GM12873 (cell line): Measurements from ENCODE around the gene C14orf119.

Experiments used
- TF ChIP-seq, protein P1 (sequence below): IDR thresholded peaks from 2 replicates; pipeline ENCODE4 v1.5.1; 2012; ENCODE audit warnings: low read depth, mild to moderate bottlenecking, moderate library complexity, low read length, control low read depth; ENCODE audit not compliant: insufficient read depth; ENCODE audit errors: missing control alignments

The C14orf119 gene

DNA sequence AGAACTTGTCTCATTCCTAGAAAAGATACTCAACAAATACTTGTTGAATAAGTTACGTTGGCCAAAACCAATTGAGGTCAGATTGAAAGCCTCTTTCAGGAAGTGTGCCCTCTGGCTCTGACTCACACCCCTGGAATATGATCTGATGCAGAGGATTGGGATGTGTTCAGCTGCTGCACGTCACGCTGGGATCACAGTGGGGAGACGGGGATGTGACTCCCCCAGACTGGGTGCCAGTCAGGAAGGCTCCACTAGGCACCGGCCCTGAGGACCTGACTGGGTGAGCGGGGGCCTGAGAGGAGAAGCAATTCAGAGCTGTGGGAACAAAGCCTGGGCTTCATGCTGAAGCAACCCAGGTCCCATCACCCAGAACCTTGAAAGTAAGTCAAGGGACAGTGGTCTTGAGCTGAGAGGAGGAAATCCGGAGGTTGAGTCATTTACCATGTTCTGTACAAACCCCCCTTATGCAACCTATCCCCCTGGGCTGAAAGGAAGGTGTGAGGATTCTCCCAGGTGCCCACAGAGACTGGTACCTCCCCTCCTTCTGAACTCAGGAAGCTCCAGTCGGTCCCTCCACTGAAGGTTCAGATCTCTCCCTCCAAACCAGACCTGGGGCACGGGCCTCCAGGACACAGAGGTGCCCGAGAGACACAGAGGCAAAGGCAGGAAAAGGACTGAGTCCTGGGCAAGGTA, 19.9 kb downstream of the C14orf119 start:
- TF ChIP-seq, protein P1, sequence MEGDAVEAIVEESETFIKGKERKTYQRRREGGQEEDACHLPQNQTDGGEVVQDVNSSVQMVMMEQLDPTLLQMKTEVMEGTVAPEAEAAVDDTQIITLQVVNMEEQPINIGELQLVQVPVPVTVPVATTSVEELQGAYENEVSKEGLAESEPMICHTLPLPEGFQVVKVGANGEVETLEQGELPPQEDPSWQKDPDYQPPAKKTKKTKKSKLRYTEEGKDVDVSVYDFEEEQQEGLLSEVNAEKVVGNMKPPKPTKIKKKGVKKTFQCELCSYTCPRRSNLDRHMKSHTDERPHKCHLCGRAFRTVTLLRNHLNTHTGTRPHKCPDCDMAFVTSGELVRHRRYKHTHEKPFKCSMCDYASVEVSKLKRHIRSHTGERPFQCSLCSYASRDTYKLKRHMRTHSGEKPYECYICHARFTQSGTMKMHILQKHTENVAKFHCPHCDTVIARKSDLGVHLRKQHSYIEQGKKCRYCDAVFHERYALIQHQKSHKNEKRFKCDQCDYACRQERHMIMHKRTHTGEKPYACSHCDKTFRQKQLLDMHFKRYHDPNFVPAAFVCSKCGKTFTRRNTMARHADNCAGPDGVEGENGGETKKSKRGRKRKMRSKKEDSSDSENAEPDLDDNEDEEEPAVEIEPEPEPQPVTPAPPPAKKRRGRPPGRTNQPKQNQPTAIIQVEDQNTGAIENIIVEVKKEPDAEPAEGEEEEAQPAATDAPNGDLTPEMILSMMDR: no peak

DNA sequence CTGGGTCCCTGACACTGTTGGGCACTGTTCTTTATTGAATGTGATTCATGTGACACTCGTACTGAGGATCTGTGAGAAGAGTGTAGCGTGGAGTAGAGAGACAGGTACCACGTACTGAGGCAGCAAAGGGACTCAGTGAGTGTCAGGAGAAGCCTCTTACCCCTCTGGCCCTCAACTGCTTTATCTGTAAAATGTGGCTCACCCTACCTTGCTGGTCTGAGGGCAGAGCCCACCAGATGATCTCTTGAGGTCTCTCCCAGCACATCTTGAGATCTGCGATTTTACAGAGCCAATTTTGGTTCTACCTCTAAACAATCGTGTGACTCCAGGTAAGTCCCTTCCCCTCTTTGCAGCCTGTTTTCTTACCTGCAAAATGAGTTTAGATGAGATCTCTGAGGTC, 20.6 kb downstream of the C14orf119 start:
- TF ChIP-seq, protein P1: no peak

DNA sequence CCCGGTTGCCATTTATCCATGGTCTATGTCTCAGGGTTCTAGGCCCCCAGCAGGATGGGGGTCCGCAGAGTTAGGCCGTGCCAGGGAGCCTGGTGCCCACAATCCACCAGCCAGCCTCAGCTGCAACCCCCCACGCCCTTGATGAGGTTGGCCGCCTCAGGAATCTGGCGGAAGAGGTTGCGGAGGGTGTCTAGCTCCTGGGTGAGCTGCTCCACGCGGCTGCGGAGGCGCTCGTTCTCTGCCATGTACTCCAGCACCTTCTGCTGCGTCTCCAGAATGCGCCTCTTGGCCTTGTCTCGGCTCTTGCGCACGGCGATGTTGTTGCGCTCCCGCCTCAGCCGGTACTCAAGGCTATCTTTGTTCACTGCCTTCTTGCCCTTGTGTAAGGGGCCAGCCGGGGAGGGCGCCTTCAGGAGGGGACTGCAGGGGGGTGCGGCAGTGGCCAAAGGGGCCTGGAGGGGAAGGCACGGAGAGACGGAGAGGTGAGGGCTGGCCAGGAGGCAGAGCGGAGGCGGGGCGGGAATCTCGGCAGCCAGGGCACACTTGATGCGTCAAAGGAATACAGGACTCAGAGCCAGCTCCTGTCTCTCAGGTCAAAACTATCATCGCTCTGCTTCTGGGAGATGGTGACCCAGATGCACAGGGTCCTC, 22.2 kb downstream of the C14orf119 start:
- TF ChIP-seq, protein P1: no peak

DNA sequence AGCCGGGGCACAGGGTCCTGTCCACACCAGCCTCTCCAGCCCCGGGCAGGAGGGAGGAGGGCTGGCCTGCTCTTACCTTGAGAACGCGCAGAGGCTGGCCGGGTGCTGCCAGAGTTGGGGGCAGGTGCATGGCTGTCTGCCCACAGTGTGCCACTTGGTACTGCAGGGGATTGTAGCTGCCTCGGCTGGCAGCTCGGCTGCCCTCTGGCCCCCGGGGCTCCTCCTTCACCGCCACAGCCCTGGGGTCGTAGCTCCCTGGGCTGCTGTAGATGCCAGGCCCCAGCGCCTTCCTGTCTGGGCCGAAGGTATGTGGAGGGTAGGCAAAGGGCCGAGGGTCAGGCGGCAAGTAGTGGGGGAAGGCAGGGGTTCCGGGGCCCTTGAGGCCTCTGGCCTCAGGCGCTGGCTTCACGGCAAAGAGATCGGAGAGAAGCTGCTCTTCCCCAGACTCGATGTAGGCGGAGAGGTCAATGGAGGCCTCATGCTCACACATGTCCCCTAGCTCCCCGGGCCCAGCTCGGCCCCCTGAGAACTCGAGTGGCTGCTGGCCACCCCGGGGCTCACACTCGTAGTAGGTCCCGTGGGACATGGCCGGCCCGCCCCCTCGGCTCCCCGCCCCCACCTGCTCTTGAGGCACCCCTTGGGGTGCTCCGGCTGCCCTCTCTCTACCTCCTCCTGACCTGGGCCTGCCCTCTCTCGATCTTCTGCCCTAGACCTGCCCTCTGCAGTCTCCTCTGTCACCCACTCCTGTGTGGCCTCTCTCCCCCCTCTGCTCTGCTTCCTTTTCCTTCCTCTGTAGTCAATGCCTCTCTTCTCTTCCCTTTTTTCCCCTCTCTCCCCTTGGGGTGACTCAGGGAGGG, 23.4 kb downstream of the C14orf119 start, which contains the start of gene CEBPE:
Gene CEBPE (minus strand): TSS at position 750 of the 857 bp plus-strand sequence. CDS start 164 bp downstream, at position 586.
- TF ChIP-seq, protein P1: no peak

DNA sequence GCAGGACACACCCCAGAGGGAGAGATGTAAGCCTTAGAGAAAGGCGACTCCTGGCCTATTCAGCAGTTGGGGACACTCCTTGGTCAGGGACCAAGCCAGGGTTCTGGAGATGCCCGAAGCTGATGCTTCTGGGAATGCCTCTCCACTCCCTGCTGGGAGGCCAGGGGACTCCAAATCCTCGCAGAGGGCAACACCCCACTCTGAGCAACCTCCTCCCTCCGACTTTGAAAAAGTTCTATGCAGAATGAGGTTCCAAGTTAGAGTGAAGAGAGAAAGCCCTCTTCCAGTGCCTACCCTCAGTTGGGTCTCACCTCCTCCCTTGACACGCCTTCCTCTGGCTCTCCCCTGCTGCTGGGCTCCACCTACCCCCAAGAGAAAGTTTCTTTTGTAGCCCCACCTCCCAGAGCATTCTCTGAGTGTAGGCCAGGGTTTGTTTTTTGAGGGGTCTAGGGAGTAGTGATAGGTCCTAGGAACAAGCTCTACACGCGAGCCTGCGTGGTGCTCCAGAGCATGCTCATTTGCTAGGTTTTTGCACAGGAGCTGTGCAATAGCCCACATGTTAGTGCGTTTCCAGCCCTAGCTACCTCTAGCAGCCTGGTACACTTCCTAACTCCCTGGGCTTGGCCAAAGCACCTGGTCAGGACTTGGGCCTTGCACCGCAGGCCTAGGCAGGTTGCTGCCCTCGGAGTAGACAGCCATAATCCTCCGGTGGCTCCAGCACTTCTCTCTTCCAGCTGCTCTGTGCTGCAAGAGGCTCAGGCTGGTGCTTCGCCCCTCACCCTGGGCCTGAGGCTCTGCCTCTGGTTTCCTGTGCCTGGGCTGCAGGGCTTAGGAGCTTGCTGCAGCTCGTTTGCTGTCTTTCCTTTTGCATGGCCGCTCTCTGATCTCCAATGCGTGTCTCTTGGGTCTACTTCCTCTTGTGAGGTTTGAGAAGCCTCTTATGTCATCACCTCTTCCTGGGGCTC, 24.3 kb downstream of the C14orf119 start:
- TF ChIP-seq, protein P1: no peak

DNA sequence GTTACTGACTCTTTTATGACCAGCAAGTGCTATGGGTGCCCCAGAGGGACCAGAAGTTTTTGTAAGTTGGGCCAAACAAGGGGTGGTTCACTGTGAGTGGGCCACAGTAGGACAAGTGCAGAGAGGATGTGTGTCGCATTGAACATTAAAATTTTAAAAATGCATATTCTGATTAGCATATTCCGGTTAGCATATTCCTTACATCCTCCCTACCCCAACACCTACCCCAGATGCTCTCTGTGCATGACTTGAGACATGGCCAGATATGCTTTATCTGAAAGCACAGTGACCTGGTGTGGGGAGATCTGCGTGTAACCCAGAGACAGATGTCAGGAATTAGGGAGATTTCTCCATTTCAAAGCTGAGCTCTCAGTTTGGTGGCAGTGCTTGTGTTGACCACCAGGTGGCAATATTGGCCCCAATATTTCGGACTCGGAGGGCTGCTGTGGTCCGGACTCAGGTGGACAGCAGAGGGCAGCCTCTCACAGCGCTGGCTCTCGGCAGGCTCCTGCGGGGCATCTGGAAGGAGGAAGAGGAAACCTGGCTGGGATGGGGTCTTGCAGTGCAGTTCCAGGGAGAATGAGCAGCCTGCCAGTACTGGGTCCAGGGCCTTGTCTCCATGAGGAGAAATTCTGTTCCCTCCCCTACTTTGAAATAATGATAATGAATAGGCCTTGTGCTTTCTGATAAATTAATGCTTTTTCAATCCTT, 25.4 kb downstream of the C14orf119 start:
- TF ChIP-seq, protein P1: peak; percentile 99
